B cell (primary cell): ENCODE measurements around the gene ANKRD13D.

Experiments
- EZH2 ChIP-seq: IDR thresholded peaks from 2 replicates; pipeline ENCODE4 v1.6.1; 2012; ENCODE audit warnings: borderline replicate concordance, low read depth, mild to moderate bottlenecking, moderate library complexity, low read length; ENCODE audit not compliant: insufficient read depth, poor library complexity, severe bottlenecking
- TF ChIP-seq, protein P1 (sequence below): fragments of 200-600 bp; IDR thresholded peaks from one replicate; pipeline ENCODE4 v1.8.0; 2022; ENCODE audit warnings: antibody characterized with exemption, mild to moderate bottlenecking

DNA sequence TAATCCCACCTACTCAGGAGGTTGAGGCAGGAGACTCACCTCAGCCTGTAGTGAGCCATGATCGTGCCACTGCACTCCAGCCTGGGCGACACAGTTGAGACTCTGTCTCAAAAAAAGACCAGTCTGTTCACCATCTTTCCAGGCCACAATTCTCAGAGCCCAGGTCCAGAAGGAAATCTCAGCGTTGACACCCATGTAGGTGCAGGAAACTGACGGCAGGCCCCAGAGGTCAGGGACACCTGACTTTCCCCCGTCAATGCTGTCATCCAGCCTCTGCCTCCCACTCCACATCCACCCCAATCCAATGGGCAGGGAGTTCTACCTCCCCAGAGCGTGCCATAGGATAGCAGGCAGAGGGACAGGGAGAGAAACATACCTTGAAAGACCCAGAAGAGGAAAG is 28.7 kb upstream of the ANKRD13D start:
- TF ChIP-seq, protein P1, sequence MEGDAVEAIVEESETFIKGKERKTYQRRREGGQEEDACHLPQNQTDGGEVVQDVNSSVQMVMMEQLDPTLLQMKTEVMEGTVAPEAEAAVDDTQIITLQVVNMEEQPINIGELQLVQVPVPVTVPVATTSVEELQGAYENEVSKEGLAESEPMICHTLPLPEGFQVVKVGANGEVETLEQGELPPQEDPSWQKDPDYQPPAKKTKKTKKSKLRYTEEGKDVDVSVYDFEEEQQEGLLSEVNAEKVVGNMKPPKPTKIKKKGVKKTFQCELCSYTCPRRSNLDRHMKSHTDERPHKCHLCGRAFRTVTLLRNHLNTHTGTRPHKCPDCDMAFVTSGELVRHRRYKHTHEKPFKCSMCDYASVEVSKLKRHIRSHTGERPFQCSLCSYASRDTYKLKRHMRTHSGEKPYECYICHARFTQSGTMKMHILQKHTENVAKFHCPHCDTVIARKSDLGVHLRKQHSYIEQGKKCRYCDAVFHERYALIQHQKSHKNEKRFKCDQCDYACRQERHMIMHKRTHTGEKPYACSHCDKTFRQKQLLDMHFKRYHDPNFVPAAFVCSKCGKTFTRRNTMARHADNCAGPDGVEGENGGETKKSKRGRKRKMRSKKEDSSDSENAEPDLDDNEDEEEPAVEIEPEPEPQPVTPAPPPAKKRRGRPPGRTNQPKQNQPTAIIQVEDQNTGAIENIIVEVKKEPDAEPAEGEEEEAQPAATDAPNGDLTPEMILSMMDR = no peak
- TF ChIP-seq EZH2 = no peak
